NCI-H446 (cell line): ENCODE data around the gene ALDH18A1.
A peak's percentile ranks its signal among the peaks of the same experiment; 100 is the strongest.

Experiments
- DNase-seq, 2 experiments: peaks; one replicate each; lab custom pipeline; 2025; lab: John Stamatoyannopoulos, UW

The ALDH18A1 gene

GRCh38 chr10:95579292-95579691, 77.2 kb downstream of the ALDH18A1 start:
- DNase-seq = no peak

GRCh38 chr10:95578619-95579018, 77.9 kb downstream of the ALDH18A1 start:
- DNase-seq = no peak

GRCh38 chr10:95574649-95575365, 81.7 kb downstream of the ALDH18A1 start:
- no peak for DNase-seq

GRCh38 chr10:95573964-95574604, 82.4 kb downstream of the ALDH18A1 start:
- no peak for DNase-seq

- no peak for DNase-seq
Observed at GRCh38 chr10:95573527-95573926, 83.0 kb downstream of the ALDH18A1 start.

- DNase-seq = no peak
Observed at GRCh38 chr10:95572131-95572820, 84.2 kb downstream of the ALDH18A1 start.

- DNase-seq = no peak
Observed at GRCh38 chr10:95571390-95571789, 85.1 kb downstream of the ALDH18A1 start.

GRCh38 chr10:95569368-95569767, 87.1 kb downstream of the ALDH18A1 start:
- DNase-seq = no peak

- no peak for DNase-seq
Observed at GRCh38 chr10:95567903-95568630, 88.4 kb downstream of the ALDH18A1 start.

- no peak for DNase-seq
Observed at GRCh38 chr10:95566136-95566535, 90.4 kb downstream of the ALDH18A1 start.

GRCh38 chr10:95565336-95565735, 91.2 kb downstream of the ALDH18A1 start:
- DNase-seq = no peak

- DNase-seq = no peak
Observed at GRCh38 chr10:95564291-95564690, 92.2 kb downstream of the ALDH18A1 start.

- no peak for DNase-seq
Observed at GRCh38 chr10:95562341-95562965, 94.1 kb downstream of the ALDH18A1 start.

GRCh38 chr10:95561864-95562177, 94.7 kb downstream of the ALDH18A1 start:
- DNase-seq = no peak

GRCh38 chr10:95561177-95561863, 95.2 kb downstream of the ALDH18A1 start, which contains the start of gene SORBS1:
Gene SORBS1, minus strand, starts transcription at chr10:95561371. Its CDS starts 120,236 bp downstream, at chr10:95441135.
- peak; percentile 60 to 92 for DNase-seq

GRCh38 chr10:95560278-95561176, 96.0 kb downstream of the ALDH18A1 start:
- DNase-seq = no peak

- DNase-seq = no peak
Observed at GRCh38 chr10:95559896-95560277, 96.6 kb downstream of the ALDH18A1 start.

GRCh38 chr10:95559471-95559870, 97.0 kb downstream of the ALDH18A1 start:
- peak in 1 of 2 experiments; percentile 2 for DNase-seq

- no peak for DNase-seq
Observed at GRCh38 chr10:95558593-95559320, 97.8 kb downstream of the ALDH18A1 start.
